C4-2B (cell line): ENCODE data around the gene DNAJB13.

Experiments used
- ZFX ChIP-seq: fragments of 450-650 bp; IDR thresholded peaks from 2 replicates; pipeline ENCODE4 v1.6.1; 2017
- TF ChIP-seq, protein P1 (sequence below): fragments of 450-650 bp; conservative IDR thresholded peaks from 2 replicates; pipeline ENCODE4 v1.5.1; 2017; ENCODE audit warnings: mild to moderate bottlenecking

DNA sequence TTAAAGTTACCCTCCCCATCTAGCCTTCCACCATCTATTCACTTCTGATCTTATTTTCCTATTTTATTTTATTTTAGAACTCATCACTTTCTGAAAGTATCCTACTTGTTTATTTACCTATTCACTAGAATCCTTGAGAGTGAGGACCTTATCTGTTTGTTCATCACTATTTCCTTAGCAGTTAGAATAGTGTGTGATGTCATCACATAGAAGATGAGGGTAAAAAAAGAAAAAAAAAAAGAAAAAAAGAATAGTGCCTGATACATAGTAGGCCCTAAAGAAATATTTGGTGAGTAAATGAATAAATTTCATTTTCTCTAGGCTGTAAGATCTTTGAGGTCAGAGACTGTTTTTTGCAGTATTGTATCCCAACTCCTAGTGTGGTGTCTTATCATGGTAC is 37.4 kb upstream of the DNAJB13 start:
- TF ChIP-seq, protein P1, sequence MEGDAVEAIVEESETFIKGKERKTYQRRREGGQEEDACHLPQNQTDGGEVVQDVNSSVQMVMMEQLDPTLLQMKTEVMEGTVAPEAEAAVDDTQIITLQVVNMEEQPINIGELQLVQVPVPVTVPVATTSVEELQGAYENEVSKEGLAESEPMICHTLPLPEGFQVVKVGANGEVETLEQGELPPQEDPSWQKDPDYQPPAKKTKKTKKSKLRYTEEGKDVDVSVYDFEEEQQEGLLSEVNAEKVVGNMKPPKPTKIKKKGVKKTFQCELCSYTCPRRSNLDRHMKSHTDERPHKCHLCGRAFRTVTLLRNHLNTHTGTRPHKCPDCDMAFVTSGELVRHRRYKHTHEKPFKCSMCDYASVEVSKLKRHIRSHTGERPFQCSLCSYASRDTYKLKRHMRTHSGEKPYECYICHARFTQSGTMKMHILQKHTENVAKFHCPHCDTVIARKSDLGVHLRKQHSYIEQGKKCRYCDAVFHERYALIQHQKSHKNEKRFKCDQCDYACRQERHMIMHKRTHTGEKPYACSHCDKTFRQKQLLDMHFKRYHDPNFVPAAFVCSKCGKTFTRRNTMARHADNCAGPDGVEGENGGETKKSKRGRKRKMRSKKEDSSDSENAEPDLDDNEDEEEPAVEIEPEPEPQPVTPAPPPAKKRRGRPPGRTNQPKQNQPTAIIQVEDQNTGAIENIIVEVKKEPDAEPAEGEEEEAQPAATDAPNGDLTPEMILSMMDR, result no peak
- no peak for TF ChIP-seq ZFX
